ENCODE measurements around the gene P4HB.

P4HB gene

GRCh38 chr17:81868674-81869220, 8.4 kb upstream of the P4HB start:
- Histone ChIP-seq H3K4me3 (ENCODE audit: low read length in 2 of 2) (no peak overlapping the region), H3K4me1 (ENCODE audit: control insufficient read depth in 2 of 2, insufficient read depth in 2 of 2, low read length in 2 of 2) (peaks cover 63 to 65% of the 10 kb centered on the region in 2 donors), H3K27me3 (ENCODE audit: control insufficient read depth in 2 of 2, insufficient read depth in 2 of 2, low read length in 2 of 2) (no peaks in the 10 kb centered on the region), H3K36me3 (ENCODE audit: control insufficient read depth in 2 of 2, insufficient read depth in 2 of 2, low read length in 2 of 2) (peaks cover 10 to 12% of the 10 kb centered on the region in 2 donors), H3K9ac (ENCODE audit: low read depth in 1 of 2, low read length in 2 of 2) (peak overlapping the region in 1 of 2 donors; percentile 86), H3K9me3 (ENCODE audit: control insufficient read depth in 2 of 2, low read length in 2 of 2) (no peaks in the 10 kb centered on the region), H3K27ac (ENCODE audit: low read depth in 2 of 2, low read length in 2 of 2) (peak overlapping the region; percentile 96 to 98)

DNA sequence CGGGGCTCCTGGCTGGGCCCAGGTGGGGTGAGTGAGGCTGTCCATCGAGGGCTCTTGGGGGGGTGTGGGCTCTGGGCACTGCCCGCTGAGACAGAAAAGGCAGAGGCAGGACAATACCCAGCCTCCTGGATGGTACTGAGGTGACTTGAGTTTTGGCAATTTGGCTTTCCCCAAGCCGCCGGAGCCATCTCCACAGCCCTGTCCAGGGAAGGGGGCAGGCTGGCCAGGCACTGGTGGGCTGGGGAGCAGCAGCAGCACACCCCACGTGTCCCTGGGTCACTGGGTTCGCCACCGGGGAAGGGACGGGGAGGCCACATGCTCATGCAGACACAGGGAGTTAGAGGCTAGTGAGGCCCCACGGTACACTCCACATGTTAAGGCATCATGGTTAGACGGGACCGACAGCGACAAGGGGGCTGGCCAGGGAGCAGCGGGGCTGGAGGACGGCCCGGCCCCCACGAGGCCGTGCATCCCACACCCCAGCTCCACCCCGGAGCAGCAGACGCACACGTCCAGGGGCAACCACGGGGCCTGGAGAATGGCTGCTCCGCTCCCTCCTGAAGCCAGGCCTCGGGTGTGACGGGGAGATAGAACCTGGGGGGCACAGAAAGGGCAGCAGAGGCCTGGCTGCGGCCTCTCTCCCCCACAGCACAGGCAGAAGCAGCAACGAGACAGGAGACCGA, 7.8 kb upstream of the P4HB start:
- Histone ChIP-seq H3K4me1 (ENCODE audit: control insufficient read depth in 2 of 2, insufficient read depth in 2 of 2, low read length in 2 of 2) (peaks cover 68 to 69% of the 10 kb centered on the region in 2 donors), H3K9me3 (ENCODE audit: control insufficient read depth in 2 of 2, low read length in 2 of 2) (no peaks in the 10 kb centered on the region), H3K27ac (ENCODE audit: low read depth in 2 of 2, low read length in 2 of 2) (peak overlapping the region; percentile 92 to 96), H3K9ac (ENCODE audit: low read depth in 1 of 2, low read length in 2 of 2) (peak overlapping the region in 1 of 2 donors; percentile 70), H3K27me3 (ENCODE audit: control insufficient read depth in 2 of 2, insufficient read depth in 2 of 2, low read length in 2 of 2) (no peaks in the 10 kb centered on the region), H3K36me3 (ENCODE audit: control insufficient read depth in 2 of 2, insufficient read depth in 2 of 2, low read length in 2 of 2) (peaks cover 12 to 18% of the 10 kb centered on the region in 2 donors), H3K4me3 (ENCODE audit: low read length in 2 of 2) (peak overlapping the region in 1 of 2 donors; percentile 17)

GRCh38 chr17:81867170-81867990, 7.0 kb upstream of the P4HB start:
- peaks cover 14 to 18% of the 10 kb centered on the region in 2 donors for H3K36me3 ChIP-seq (ENCODE audit: control insufficient read depth in 2 of 2, insufficient read depth in 2 of 2, low read length in 2 of 2)
- H3K4me3 ChIP-seq (ENCODE audit: low read length in 2 of 2), result peak overlapping the region in 1 of 2 donors; percentile 17
- peaks cover 72 to 73% of the 10 kb centered on the region in 2 donors for H3K4me1 ChIP-seq (ENCODE audit: control insufficient read depth in 2 of 2, insufficient read depth in 2 of 2, low read length in 2 of 2)
- no peaks in the 10 kb centered on the region for H3K27me3 ChIP-seq (ENCODE audit: control insufficient read depth in 2 of 2, insufficient read depth in 2 of 2, low read length in 2 of 2)
- peak overlapping the region; percentile 92 to 96 for H3K27ac ChIP-seq (ENCODE audit: low read depth in 2 of 2, low read length in 2 of 2)
- no peaks in the 10 kb centered on the region for H3K9me3 ChIP-seq (ENCODE audit: control insufficient read depth in 2 of 2, low read length in 2 of 2)
- peak overlapping the region; percentile 47 to 70 for H3K9ac ChIP-seq (ENCODE audit: low read depth in 1 of 2, low read length in 2 of 2)

- Histone ChIP-seq H3K27ac (ENCODE audit: low read depth in 2 of 2, low read length in 2 of 2) (peak overlapping the region; percentile 92 to 96), H3K9ac (ENCODE audit: low read depth in 1 of 2, low read length in 2 of 2) (peak overlapping the region; percentile 70 to 74), H3K9me3 (ENCODE audit: control insufficient read depth in 2 of 2, low read length in 2 of 2) (no peaks in the 10 kb centered on the region), H3K36me3 (ENCODE audit: control insufficient read depth in 2 of 2, insufficient read depth in 2 of 2, low read length in 2 of 2) (peaks cover 14 to 18% of the 10 kb centered on the region in 2 donors), H3K4me1 (ENCODE audit: control insufficient read depth in 2 of 2, insufficient read depth in 2 of 2, low read length in 2 of 2) (peaks cover 72 to 74% of the 10 kb centered on the region in 2 donors), H3K27me3 (ENCODE audit: control insufficient read depth in 2 of 2, insufficient read depth in 2 of 2, low read length in 2 of 2) (no peaks in the 10 kb centered on the region), H3K4me3 (ENCODE audit: low read length in 2 of 2) (peak overlapping the region in 1 of 2 donors; percentile 15)
Measured at GRCh38 chr17:81866440-81867169, 6.3 kb upstream of the P4HB start.

DNA sequence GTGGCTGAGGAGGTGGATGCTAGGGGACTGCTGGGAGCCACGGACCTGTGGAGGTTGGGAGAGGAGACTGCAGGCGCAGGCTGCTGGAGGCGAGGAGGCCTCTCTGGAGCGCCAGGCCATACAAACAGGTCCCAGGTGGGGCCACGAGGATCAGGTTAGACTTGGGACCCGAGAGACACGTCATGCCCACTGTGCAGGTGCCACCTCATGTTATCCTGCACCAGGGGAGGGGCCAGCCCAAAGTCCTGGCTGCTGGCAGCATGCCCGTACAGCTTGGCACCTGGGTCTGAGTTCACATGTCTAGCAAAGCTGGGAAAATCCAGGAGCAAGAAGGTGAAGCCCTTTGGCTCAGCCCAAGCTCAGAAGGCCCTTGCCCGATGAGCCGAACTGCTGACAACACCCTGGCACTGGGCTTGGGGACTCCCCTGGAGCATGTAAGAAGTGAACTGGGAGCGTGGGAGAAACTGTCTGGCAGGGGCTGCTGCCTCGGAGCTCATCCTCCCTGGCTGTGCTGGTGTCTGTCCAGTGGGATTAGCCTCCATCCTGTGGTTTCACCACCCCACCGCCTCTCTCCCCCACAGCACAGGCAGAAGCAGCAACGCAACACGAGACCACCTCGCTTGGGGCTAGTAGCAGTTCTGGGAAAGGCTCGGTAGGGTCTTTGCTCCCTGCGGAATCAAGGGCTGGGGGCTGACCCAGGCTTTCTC, 5.6 kb upstream of the P4HB start:
- Histone ChIP-seq H3K9ac (ENCODE audit: low read depth in 1 of 2, low read length in 2 of 2) (peak overlapping the region; percentile 68 to 74), H3K4me1 (ENCODE audit: control insufficient read depth in 2 of 2, insufficient read depth in 2 of 2, low read length in 2 of 2) (peaks cover 72 to 77% of the 10 kb centered on the region in 2 donors), H3K9me3 (ENCODE audit: control insufficient read depth in 2 of 2, low read length in 2 of 2) (no peaks in the 10 kb centered on the region), H3K4me3 (ENCODE audit: low read length in 2 of 2) (peak overlapping the region in 1 of 2 donors; percentile 15), H3K27me3 (ENCODE audit: control insufficient read depth in 2 of 2, insufficient read depth in 2 of 2, low read length in 2 of 2) (no peaks in the 10 kb centered on the region), H3K27ac (ENCODE audit: low read depth in 2 of 2, low read length in 2 of 2) (peak overlapping the region; percentile 92 to 96), H3K36me3 (ENCODE audit: control insufficient read depth in 2 of 2, insufficient read depth in 2 of 2, low read length in 2 of 2) (peaks cover 14 to 18% of the 10 kb centered on the region in 2 donors)

- H3K4me1 ChIP-seq (ENCODE audit: control insufficient read depth in 2 of 2, insufficient read depth in 2 of 2, low read length in 2 of 2), result peaks cover 70 to 77% of the 10 kb centered on the region in 2 donors
- H3K36me3 ChIP-seq (ENCODE audit: control insufficient read depth in 2 of 2, insufficient read depth in 2 of 2, low read length in 2 of 2), result peaks cover 14 to 18% of the 10 kb centered on the region in 2 donors
- peak overlapping the region; percentile 92 to 96 for H3K27ac ChIP-seq (ENCODE audit: low read depth in 2 of 2, low read length in 2 of 2)
- peak overlapping the region; percentile 54 to 74 for H3K9ac ChIP-seq (ENCODE audit: low read depth in 1 of 2, low read length in 2 of 2)
- H3K27me3 ChIP-seq (ENCODE audit: control insufficient read depth in 2 of 2, insufficient read depth in 2 of 2, low read length in 2 of 2), result no peaks in the 10 kb centered on the region
- H3K9me3 ChIP-seq (ENCODE audit: control insufficient read depth in 2 of 2, low read length in 2 of 2), result no peaks in the 10 kb centered on the region
- peak overlapping the region in 1 of 2 donors; percentile 14 for H3K4me3 ChIP-seq (ENCODE audit: low read length in 2 of 2)
Measured at GRCh38 chr17:81865358-81865732, 5.0 kb upstream of the P4HB start.

DNA sequence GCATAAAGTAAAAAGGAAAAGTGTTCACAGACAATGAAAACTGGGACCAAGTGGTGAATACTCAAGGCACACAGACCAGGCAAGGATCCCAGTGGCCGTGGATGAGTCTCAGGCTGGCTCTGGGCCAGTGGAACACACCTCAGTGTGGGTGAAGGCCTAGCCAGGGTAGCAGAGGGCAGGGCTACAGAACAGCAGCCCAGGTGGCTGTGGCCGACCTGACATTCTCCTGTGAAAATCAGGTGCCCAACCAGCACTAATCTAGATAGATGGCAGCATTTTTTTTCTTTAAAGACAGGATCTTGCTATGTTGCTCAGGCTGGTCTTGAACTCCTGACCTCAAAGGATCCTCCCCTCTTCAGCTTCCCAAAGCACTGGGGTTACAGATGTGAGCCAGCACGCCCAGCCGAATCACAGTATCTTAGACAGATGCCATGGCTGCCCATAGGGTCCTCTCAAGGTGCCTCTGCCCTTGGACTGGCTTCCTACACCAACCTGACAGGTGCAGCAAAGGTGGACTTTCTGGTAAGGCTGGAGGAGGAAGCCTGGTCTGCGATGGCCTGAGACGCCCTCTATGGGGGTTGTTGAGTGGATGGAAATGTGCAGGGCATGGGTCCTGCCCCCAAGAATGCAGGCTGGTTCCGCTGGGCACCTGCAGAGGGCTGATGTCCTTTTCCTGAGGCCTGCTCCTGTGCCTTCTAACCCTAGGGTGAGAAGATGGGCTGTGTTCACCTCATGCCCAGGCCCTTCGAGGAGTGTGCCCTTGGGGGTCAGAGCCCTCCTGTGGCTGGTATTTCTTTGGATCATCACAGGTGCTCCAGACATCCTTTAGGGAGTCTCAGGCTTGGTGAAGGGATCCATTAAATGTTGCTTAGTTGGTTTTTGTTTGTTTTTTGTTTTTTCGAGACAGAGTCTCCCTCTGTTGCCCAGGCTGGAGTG, 3.8 kb upstream of the P4HB start:
- peaks cover 12 to 17% of the 10 kb centered on the region in 2 donors for H3K36me3 ChIP-seq (ENCODE audit: control insufficient read depth in 2 of 2, insufficient read depth in 2 of 2, low read length in 2 of 2)
- H3K9me3 ChIP-seq (ENCODE audit: control insufficient read depth in 2 of 2, low read length in 2 of 2), result no peaks in the 10 kb centered on the region
- H3K27ac ChIP-seq (ENCODE audit: low read depth in 2 of 2, low read length in 2 of 2), result peak overlapping the region in 1 of 2 donors; percentile 96
- no peak overlapping the region for H3K4me3 ChIP-seq (ENCODE audit: low read length in 2 of 2)
- H3K4me1 ChIP-seq (ENCODE audit: control insufficient read depth in 2 of 2, insufficient read depth in 2 of 2, low read length in 2 of 2), result peaks cover 65 to 72% of the 10 kb centered on the region in 2 donors
- H3K27me3 ChIP-seq (ENCODE audit: control insufficient read depth in 2 of 2, insufficient read depth in 2 of 2, low read length in 2 of 2), result no peaks in the 10 kb centered on the region
- H3K9ac ChIP-seq (ENCODE audit: low read depth in 1 of 2, low read length in 2 of 2), result peak overlapping the region in 1 of 2 donors; percentile 23

DNA sequence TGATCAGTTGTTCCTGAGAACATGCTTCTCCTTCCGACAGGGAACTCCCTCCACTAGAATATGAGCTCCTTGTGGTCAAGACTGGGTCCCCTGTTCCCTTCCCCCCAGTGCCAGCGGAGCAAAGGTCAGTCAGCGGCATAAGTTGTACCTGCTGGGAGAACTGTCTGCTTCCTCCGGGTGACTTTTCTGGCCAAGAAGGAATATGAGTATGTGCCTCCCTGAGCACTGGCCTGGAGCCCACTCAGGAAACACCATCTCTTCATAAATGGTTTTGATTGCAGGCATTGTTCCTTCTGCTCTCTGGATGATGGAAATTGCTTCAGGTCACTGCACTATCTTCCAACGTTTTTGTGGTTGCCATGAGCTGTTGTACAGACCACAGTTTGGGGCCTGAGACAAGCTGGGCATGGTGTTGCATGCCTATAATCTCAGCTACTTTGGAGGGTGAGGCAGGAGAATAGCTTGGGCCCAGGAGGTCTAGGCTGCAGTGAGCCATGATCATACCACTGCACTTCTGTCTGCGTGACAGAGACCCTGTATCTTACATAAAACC, 2.9 kb upstream of the P4HB start:
- Histone ChIP-seq H3K9ac (ENCODE audit: low read depth in 1 of 2, low read length in 2 of 2) (no peak overlapping the region), H3K4me3 (ENCODE audit: low read length in 2 of 2) (no peak overlapping the region), H3K27ac (ENCODE audit: low read depth in 2 of 2, low read length in 2 of 2) (no peak overlapping the region), H3K4me1 (ENCODE audit: control insufficient read depth in 2 of 2, insufficient read depth in 2 of 2, low read length in 2 of 2) (peaks cover 66 to 72% of the 10 kb centered on the region in 2 donors), H3K9me3 (ENCODE audit: control insufficient read depth in 2 of 2, low read length in 2 of 2) (no peaks in the 10 kb centered on the region), H3K36me3 (ENCODE audit: control insufficient read depth in 2 of 2, insufficient read depth in 2 of 2, low read length in 2 of 2) (peaks cover 16% of the 10 kb centered on the region in 2 donors), H3K27me3 (ENCODE audit: control insufficient read depth in 2 of 2, insufficient read depth in 2 of 2, low read length in 2 of 2) (no peaks in the 10 kb centered on the region)
